NCI-H2196 (cell line): ENCODE data around the gene WHRN.

ENCODE experiments used
- DNase-seq: peaks from one replicate; lab custom pipeline; 2025; ENCODE audit not compliant: unreplicated experiment; lab: John Stamatoyannopoulos, UW

WHRN gene

DNA sequence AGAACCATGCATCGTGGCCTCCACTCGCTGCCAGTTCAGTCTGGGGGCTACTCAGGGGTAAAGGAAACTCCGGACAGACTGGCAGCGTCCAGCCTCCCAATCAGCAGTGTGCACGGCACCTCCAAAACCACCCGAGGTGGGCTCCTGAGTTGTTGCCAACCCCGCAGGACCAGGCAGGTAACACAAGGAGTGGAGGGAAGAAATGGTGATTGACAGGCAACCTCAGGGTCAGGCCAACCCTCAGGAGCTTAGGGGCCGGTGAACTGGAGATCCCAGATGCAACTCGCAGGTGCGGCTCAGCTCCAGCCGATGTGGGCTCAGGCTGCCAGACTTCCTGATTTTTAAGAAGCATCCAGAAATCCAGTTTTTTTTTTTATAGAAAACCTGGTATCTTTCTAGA is 80.1 kb downstream of the WHRN start:
- DNase-seq: no peak

DNA sequence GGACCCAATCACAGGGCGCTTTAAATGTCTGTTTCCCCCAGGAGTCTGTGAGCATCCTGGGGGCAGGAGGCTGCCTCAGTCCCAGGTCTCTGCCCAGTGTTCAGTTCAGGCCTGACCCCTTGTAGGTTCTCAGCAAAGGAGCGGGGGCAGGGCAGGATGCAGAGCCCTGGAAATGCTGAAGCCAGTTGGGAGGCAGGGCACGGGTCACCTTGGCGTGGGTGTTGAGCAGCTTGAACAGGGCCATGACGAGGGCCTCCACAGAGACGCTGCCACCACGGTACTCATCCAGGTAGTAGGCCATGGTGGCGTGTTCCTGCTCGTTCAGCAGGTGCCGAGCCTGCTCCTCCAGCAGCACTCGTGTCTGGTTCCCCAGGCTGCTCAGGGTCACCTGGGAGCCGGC is 81.1 kb downstream of the WHRN start:
- DNase-seq: no peak

DNA sequence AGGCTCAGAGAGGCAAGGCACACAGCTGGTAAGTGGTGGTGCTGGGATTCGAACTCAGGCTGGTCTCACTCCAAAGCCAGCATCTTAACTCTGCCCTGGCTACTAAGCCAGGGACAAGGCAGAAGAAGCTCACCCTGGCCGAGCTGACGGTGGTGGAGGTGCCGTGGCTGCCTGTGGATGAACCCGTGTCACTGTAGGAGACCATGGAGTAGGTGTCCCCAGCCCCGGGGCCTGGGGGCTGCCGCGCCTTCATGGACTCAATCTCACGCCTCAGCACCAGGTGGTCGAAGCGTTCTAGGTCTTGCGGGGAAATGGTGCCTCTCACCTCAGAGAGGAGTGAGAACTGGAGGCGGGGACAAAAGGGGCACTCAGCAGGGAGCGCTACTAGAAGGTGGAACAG is 82.1 kb downstream of the WHRN start:
- no peak for DNase-seq

DNA sequence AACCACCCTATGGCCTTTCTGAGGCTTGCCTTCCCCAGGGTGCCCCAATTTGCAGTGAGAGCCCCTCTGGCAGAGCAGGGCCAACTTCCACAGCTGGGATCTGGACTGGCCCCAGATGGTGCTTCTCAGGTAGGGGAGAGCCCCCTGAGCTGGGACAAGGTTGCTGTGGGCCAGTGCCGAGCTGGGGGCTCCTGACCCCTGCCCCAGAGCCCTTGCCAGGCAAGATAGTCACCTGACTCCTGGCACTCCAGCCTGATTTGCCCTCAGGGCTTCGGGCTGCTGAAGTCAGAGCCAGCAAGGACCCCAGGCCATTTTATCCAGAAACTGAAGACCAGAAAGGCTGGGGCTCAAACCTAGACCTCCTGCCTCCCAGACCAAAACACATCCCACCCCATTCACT is 84.1 kb downstream of the WHRN start:
- DNase-seq: no peak

DNA sequence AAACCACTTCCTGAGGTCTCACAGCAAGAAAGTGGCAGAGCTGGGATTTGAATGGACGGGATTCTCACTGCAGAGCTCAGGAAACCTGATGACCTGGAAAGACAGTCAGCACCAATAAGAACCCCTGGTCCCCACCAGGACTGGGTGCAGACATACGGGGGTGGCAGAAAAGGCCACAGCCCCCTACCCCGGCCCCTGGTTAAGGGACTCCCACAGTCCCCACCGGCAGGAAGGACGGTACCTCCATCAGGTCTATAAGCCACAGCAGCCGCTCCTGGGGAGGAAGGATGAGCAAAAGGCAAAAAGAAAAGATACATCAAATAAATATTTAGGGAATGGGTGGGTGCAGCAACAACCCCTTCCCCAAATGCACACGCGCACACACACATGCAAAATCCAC is 85.5 kb downstream of the WHRN start:
- DNase-seq: no peak

DNA sequence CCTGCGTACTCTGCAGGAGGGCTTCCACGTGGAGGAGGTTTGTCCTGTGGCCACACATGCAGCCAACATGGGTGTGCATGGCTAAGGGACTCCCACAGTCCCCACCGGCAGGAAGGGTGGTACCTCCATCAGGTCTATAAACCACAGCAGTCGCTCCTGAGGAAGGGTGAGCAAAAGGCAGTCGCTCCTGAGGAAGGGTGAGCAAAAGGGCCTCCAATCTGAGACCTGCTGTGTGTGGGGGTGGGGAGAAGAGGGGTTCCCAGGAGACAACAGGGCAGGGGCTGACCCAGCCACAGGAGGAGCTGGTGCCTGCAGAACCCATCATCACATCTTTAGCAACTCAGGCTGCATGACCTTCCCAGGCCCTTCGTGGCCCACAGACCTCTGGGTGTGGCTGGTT is 87.2 kb downstream of the WHRN start:
- DNase-seq: no peak

DNA sequence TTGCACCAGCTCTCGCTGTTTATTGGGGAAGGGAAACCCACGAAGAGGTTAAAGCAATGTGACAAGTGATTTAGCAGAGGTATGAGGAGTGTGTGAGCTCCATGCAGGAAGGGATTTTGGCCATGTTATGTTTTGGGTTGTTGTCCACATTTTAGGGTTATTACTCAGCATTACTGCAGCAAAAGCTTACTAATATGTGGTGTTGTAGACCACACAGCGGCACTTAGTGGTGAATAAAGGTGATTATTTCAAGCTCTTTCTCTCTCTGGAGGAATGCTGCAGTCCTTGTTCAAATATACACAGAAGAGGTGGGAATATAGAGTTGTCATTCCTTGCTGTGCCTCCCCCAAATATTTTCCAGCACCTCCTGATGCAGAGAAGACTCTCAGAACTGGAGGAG is 87.8 kb downstream of the WHRN start:
- no peak for DNase-seq

DNA sequence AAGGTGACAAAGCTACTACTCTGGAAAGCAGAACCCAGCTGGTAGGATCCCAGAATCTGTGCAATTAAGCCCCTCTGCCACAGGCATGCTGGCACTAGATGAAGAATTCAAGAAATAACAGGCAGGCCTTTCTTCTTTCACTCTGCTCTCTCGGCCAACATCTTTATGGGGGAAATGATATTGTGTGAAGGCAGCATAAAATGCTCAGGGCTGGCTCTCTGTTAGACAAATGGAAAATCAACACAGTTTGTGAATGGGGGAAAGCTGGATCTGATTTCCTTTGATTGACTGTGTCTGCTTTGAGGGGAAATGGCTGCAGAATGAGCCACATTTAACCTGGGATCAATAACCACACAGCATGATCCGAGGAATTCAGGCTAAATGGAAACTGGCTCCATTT is 88.4 kb downstream of the WHRN start:
- no peak for DNase-seq

DNA sequence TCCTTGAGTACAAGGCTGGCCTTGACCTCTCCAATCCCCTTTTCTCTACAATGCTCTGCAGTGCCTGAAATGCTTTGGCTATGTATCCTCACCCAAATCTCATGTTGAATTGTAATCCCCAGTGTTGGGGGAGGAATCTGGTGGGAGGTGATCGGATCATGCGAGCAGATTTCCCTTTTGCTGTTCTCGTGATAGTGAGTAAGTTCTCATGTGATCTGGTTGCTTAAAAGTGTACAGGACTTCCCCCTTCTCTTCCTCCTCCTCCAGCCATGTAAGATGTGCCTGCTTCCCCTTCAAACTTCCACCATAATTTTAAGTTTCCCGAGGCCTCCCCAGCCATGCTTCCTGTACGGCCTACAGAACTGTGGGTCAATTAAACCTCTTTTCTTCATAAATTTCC is 89.0 kb downstream of the WHRN start:
- no peak for DNase-seq

DNA sequence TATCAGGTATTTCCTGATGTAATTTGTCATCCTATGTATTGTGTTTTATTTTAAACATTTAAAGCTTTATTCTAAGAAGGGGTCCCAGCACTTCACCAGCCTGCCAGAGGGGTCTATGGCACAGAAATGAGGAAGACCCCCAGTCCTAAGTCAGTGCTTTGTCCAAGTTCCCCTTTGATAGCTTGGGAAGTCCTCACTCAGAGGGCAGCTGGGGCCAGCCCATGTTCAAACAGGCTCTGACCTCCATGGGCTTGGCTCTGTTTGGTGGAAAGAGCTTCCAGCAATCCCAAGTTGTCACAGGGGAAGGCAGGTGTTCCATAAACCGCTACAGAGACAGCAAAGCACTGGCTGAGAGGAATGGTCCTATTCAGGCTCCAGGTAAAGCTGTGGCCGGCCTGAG is 90.9 kb downstream of the WHRN start:
- DNase-seq: no peak

DNA sequence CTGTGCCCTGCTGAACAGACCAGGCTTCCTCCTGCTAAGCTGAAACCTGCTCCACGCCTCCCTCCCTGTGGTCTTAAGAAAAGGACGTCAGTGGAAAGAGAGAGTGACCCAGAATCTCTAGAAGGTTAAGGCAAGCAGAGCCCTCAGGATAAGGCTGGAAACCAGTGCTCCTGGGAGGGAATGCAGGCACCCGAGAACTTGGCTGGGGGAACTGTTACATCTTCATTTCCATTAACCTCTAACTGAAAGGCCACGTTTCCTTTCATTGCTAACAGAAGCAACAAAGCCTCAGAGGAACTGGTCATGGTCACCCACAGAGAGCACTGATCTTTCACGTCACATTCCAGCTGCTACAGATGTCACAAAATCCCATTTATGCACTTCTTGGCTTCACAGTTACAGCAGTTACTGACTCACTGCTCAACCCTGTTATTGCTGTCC is 91.4 kb downstream of the WHRN start:
- DNase-seq: no peak

DNA sequence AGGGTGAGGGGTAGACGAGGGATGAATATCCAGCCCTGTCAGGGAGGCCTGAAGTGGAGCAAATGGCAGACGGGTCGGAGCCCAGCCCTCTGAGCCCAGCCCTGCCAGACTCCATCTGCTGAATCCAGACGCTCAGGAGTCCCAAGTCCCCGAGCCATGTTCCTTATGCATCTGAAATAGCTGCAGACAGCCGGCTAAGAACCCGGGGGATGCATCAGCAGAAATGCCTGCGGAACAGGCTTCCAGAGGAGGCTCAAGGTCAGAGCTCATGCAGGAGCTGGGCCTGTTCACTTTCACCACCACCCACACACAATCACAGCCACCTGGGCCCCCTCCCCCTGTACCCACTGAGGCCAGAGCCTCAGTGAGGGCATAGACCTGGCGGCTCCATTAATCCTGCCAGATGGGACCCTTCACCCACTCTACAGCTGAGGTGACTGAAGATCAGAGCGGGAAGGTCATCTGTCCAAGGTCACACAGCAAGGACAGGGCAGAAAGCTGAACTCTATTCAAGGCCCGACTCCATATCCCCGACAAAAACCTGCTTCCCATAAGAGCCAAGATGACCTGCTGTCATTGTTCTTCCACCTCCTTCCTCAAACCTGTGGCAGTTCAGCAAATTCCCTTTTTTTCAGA is 93.1 kb downstream of the WHRN start:
- no peak for DNase-seq

DNA sequence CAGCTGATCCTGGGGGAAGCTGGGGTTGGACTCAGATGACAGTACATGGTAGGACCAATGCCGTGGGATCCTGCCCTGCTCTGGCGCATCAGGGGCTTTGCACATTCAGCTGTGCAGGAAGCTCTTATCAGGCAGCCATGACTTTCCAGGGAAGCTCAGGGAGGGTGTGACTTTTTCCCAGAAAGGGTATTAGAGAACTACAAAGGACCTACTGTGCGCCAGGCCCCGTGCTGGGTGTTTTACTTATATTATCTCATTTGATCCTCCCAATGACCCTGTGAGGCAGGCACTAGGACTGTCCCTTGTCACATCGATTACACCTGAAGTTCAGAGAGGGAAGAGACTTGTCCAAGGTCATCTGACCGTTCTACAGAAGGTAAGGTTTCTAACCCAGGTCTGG is 93.8 kb downstream of the WHRN start:
- no peak for DNase-seq

DNA sequence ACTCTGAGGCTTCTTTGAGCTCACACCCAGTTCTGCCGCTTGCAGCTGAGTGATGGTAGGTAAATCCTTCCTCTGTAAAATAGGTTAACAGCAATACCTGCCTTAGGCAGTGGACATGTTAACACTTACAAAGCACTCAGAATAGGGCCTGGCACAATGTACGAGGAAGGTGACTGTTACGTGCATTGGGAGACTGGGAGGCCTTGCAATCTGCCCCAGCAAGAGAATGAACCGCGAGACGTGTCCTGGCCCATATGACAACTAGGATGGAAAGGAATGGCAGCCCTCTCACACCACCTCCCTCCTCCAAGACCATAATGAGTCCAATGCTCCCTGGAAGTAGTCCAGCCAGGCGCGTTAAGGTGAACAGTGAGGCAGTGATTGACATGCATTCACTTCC is 94.4 kb downstream of the WHRN start:
- no peak for DNase-seq

DNA sequence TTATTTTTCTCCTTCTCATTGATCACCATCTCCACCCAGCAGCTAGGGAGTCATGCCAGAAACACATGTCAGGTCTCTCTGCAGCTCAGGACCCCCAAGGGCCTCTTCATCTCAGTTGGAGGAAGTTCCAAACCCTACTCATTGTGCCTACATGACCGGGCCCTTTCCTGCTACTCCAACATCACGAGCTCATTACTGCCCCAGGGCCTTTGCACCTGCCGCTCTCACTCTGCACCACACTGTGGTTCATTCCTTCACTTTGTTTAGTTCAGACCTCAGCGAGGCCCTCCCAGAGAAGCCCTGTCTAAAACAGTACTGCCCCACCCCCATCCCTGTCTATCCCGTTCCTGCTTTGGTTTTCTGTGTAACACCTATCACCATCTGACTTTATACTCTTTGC is 95.4 kb downstream of the WHRN start:
- no peak for DNase-seq

DNA sequence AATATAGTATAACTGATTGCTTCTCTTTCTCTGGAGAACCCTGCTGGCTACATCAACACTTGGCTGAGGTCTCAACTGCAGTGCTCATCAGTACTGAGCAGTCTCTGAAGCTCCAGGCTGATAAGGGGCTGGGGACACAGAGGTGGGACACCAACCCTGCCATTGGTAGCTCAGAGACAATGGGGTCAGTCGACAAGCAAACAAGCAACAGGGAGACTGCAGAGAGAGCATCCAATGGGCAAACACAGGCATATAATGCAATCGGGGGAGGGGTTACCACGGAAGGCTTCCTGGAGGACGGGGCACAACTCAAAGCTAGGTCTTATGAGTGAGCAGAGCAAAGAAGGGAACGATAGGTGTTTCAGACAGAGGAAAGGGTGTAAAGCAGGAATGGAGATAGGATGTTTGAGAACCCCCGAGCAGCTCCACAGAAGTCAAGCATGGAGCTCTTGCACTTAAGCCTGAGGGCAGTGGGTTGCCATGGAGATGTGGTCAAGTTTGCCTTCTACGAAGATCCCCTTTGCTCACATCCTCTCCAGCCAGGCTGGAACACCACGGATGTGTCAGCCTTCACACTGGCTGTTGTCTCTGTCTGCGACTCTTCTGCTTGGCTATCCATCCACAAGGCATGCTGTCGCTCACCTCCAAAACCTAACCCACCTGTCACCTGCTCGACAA is 96.0 kb downstream of the WHRN start:
- DNase-seq: peak; percentile 6

DNA sequence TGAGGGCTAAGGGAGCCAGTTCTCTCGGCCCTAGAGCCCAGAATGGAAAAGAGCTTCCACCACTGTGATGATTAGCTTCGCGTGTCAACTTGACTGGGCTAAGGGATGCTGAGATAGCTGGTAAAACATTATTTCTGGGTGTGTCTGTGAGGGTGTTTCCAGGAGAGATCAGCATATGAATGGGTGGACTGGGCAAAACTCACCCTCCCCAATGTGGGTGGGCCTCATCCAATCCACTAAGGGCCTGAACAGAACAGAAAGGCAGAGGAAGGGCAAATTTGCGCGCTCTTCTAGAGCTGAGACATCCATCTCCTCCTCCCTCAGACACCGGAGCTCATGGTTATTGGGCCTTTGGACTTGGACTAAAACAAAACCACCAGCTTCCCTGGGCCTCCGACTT is 96.6 kb downstream of the WHRN start:
- DNase-seq: no peak

DNA sequence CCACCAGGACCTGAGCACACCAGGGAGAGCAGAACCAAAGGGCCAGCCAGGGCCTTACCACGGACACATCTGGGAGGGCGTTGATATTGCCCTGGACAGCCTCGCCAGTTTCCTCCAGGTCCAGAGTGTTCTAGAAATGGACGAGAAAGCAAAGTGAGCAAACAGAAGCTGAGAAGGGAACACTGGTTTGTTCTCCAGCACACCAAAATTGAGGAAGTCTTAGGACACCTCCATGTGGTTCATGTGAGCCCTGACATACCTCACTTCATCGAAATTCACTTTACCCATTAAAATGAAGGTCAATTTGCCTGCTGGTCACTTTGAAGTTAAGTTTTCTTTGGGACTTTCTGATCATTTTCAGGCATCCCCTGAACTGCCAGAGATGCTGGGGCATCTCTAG is 97.4 kb downstream of the WHRN start:
- no peak for DNase-seq

DNA sequence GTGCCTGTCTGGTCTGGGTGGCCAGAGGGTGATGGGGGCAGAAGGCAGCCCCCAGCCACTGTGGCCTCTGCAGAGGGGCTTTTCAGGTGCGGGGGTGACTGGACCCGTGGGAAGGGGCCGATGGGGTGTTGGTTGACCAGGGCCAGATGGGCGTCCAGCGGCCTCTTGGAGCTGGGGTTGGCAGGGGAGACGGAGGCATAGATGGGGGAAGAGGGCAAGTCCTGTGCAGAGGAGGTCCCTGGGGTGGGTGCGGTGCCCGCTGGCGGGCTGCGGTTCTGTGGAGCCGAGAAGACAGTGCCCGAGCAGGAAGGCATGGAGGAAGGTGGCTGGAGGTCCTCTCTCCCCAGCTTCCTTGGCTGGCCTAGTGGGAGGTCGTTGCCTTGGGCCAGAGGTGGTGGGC is 98.8 kb downstream of the WHRN start:
- DNase-seq: no peak

DNA sequence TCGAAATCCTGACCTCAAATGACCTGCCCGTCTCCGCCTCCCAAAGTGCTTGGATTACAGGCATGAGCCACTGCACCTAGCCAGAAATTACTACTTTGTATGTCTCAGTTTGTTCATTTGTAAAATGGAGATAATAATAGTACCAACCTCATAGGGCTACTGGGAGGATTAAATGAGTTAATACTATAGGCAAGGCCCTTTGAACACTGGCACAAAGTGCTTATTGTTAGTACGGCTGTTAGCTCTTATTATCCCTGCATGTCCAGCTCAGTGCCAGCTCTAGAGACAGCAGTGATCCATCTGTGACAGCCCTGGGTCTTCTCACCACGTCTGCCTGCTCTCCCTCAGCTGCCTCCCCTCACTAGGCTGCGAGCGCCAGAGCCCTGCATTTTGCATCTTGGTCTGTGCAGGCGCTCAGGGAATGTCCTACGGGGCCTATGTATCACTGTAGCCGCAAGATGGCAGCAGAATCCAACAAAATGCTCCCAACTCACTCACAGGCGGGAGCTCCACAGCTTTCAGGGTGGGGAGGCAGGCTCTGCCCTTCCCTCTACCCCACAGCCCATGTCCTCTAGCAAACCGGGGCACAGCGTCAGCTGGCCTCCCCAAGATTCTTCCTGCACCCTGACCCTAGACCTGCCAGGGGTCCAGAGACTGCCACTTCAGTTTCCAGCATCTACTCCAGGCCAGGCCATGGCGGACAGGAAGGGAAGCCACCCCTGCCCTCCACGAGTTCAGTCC is 99.8 kb downstream of the WHRN start:
- peak; percentile 78 for DNase-seq

DNA sequence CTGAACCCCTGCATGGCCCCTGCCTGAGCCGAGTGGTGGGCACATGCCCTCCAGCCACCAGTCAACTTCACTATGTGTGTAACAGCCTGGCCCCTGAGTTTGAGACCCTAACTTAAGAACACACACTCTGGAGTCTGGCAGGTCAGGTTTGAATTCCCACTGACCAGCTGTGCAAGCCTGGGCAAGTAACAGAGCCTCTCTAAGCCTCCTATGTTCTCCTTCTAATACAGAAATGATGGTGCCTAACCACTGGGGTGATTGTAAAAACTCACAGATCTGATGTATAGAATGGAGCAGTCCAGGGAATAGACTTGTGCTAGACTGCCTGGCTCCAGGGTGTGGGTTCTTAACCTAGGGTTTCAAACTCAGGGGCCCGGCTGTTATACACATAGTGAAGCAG is 100.7 kb downstream of the WHRN start:
- no peak for DNase-seq

DNA sequence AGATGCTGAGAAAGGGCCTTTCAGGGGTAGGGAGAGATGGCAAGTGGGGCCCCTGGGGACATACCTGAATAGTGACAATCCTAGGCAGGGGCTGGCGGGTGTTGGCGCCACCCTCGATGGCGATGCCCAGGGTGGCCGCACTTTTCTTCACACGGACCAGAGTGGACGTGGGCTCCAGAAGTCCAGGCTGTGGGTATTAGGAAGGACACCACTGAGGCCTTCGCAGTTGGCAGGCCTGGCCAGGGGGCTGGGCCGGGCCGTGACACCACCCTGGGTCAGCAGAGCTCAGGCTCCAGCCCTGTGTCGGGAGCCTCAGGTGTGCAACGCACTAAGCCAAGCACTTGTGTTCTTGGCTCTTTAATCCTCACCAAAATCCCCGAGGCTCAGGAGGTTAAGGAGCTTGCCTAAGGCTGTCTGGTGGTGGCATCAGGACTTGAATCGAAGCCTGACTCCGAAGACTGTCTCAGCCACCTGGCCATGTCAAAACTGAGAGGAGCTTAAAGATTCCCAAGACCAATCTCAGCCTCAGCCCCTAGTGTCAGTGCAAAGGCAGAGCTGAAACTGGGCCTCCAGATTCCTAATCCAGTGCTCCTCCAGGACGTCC is 102.0 kb downstream of the WHRN start:
- DNase-seq: no peak
